H1 (cell line): Measurements from ENCODE around the gene SCN11A. TPM values are rescaled to one million over a fixed set of nuclear protein-coding genes. Genes with fewer than 3 reads are reported as not detected.

ENCODE experiments used
- CTCF ChIA-PET: fragments of 300-600 bp; sonication (Branson Sonifier 250); formaldehyde crosslinking; loops from one replicate; lab custom pipeline; 2021; ENCODE audit not compliant: partially characterized antibody; lab: Charles Lee
- POLR2A ChIA-PET: fragments of 300-600 bp; sonication (Branson Sonifier 250); formaldehyde crosslinking; loops from one replicate; lab custom pipeline; 2021; ENCODE audit warnings: inconsistent platforms; ENCODE audit not compliant: partially characterized antibody; lab: Charles Lee
- DNase-seq, 2 experiments: peaks; one replicate each; pipeline versions ENCODE4 v3.0.0 to v3.0.0-alpha.2; 2010 to 2022; ENCODE audit warnings: low spot score in 2 of 2, low read depth in 1 of 2, mixed read lengths in 1 of 2
- FAIRE-seq: peaks from 2 replicates; lab custom pipeline; 2011; peaks lifted over from hg19 to GRCh38; lab: Jason Lieb, UNC
- H2AFZ ChIP-seq: 2 replicates; pipeline ENCODE4 v1.8.1; 2012; ENCODE audit warnings: low read length, inconsistent platforms
- H2AK5ac ChIP-seq: 2 replicates; pipeline ENCODE4 v1.6.1; 2013; ENCODE audit warnings: low read depth, low read length
- H2BK120ac ChIP-seq: replicated peaks from 2 replicates; pipeline ENCODE3; 2013; ENCODE audit warnings: low read depth, low read length, inconsistent platforms
- H2BK12ac ChIP-seq: 2 replicates; pipeline ENCODE4 v1.6.1; 2013; ENCODE audit warnings: low read depth, low read length
- H2BK15ac ChIP-seq: 2 replicates; pipeline ENCODE4 v1.6.1; 2013; ENCODE audit warnings: low read length
- H2BK20ac ChIP-seq: 2 replicates; pipeline ENCODE4 v1.6.1; 2013; ENCODE audit warnings: low read length
- H2BK5ac ChIP-seq: 2 replicates; pipeline ENCODE4 v1.6.1; 2013; ENCODE audit warnings: low read depth, low read length
- H3K14ac ChIP-seq: 2 replicates; pipeline ENCODE4 v1.6.1; 2013; ENCODE audit warnings: inconsistent platforms; ENCODE audit not compliant: insufficient read length
- H3K18ac ChIP-seq: 2 replicates; pipeline ENCODE4 v1.6.1; 2013; ENCODE audit warnings: low read length; ENCODE audit errors: extremely low read depth
- H3K23ac ChIP-seq: 2 replicates; pipeline ENCODE4 v1.6.1; 2013; ENCODE audit warnings: inconsistent platforms; ENCODE audit not compliant: insufficient read length
- H3K23me2 ChIP-seq: 2 replicates; pipeline ENCODE4 v1.6.1; 2013; ENCODE audit warnings: low read depth, low read length
- H3K27ac ChIP-seq: 2 replicates; pipeline ENCODE4 v1.6.1; 2011; ENCODE audit warnings: low read depth, low read length, inconsistent platforms
- H3K27me3 ChIP-seq, 4 experiments: replicated peaks in 1 of 4; 1 replicate in 1 of 4; 2 replicates in 3 of 4; pipeline versions ENCODE4 v1.6.1 to v1.8.1; 2011 to 2013; ENCODE audit warnings: low read length in 3 of 4, mild to moderate bottlenecking in 3 of 4, inconsistent platforms in 2 of 4, mixed read lengths in 2 of 4, moderate library complexity in 1 of 4; ENCODE audit not compliant: control insufficient read depth in 3 of 4, insufficient read depth in 3 of 4; ENCODE audit errors: extremely low read depth in 1 of 4
- H3K36me3 ChIP-seq, 4 experiments: 2 replicates each; pipeline versions ENCODE4 v1.6.1 to v1.8.1; 2011 to 2013; ENCODE audit warnings: mild to moderate bottlenecking in 4 of 4, low read length in 3 of 4, moderate library complexity in 2 of 4, control low read depth in 1 of 4, inconsistent platforms in 1 of 4; ENCODE audit not compliant: insufficient read depth in 4 of 4, control insufficient read depth in 2 of 4
- H3K4ac ChIP-seq: replicated peaks from 2 replicates; pipeline ENCODE3; 2013; ENCODE audit warnings: low read length, low read depth, mixed read lengths, inconsistent platforms; ENCODE audit not compliant: insufficient read length
- H3K4me1 ChIP-seq, 4 experiments: replicated peaks in 1 of 4; 1 replicate in 1 of 4; 2 replicates in 3 of 4; pipeline versions ENCODE4 v1.6.1 to v1.8.1; 2011 to 2013; ENCODE audit warnings: low read length in 3 of 4, inconsistent platforms in 2 of 4, mixed read lengths in 1 of 4; ENCODE audit not compliant: insufficient read depth in 4 of 4, control insufficient read depth in 3 of 4
- H3K4me2 ChIP-seq, 2 experiments: 2 replicates each; pipeline versions ENCODE4 v1.6.1 to v1.8.1; 2011 to 2013; ENCODE audit warnings: low read depth in 2 of 2, low read length in 2 of 2, control low read depth in 1 of 2, inconsistent platforms in 1 of 2, mild to moderate bottlenecking in 1 of 2; ENCODE audit not compliant: insufficient read depth in 1 of 2
- H3K4me3 ChIP-seq, 4 experiments: fragments of 200-600, 300-600 bp in 1 of 4; sonication (generic), shearing (Covaris generic), sonication (Bioruptor Twin) in 1 of 4; 2 replicates each; pipeline versions ENCODE4 v1.5.1 to v1.8.1; 2011 to 2016; ENCODE audit warnings: low read length in 4 of 4, low read depth in 3 of 4, control low read depth in 2 of 4, inconsistent platforms in 2 of 4, mild to moderate bottlenecking in 2 of 4, mixed read lengths in 1 of 4, moderate library complexity in 1 of 4; ENCODE audit not compliant: insufficient read depth in 2 of 4; ENCODE audit errors: extremely low read depth in 1 of 4
- H3K56ac ChIP-seq: replicated peaks from 2 replicates; pipeline ENCODE3; 2013; ENCODE audit warnings: low read depth, mild to moderate bottlenecking, mixed read lengths, low read length, inconsistent platforms; ENCODE audit not compliant: insufficient read length
- H3K79me1 ChIP-seq: 2 replicates; pipeline ENCODE4 v1.6.1; 2013; ENCODE audit warnings: low read depth, low read length, control low read depth
- H3K79me2 ChIP-seq, 2 experiments: 2 replicates each; pipeline versions ENCODE4 v1.6.1 to v1.8.1; 2012 to 2013; ENCODE audit warnings: low read length in 2 of 2, mild to moderate bottlenecking in 2 of 2, inconsistent platforms in 1 of 2; ENCODE audit not compliant: insufficient read depth in 2 of 2, control insufficient read depth in 1 of 2
- H3K9ac ChIP-seq, 4 experiments: replicated peaks in 1 of 4; 1 replicate in 1 of 4; 2 replicates in 3 of 4; pipeline versions ENCODE4 v1.6.1 to v1.8.1; 2011 to 2013; ENCODE audit warnings: low read depth in 3 of 4, low read length in 3 of 4, control low read depth in 2 of 4, mild to moderate bottlenecking in 2 of 4, moderate library complexity in 2 of 4, inconsistent platforms in 1 of 4; ENCODE audit errors: extremely low read depth in 1 of 4
- H3K9me3 ChIP-seq, 2 experiments: 2 replicates each; pipeline versions ENCODE4 v1.6.1 to v1.8.1; 2012 to 2013; ENCODE audit warnings: mild to moderate bottlenecking in 2 of 2, moderate library complexity in 2 of 2, control low read depth in 1 of 2, inconsistent platforms in 1 of 2, low read depth in 1 of 2, low read length in 1 of 2, mixed read lengths in 1 of 2; ENCODE audit not compliant: insufficient read depth in 2 of 2
- H4K20me1 ChIP-seq, 2 experiments: replicated peaks in 1 of 2; 2 replicates each; pipeline versions ENCODE3 to v1.8.1; 2011 to 2013; ENCODE audit warnings: inconsistent platforms in 2 of 2, low read length in 2 of 2, mild to moderate bottlenecking in 1 of 2; ENCODE audit not compliant: insufficient read depth in 2 of 2, control insufficient read depth in 1 of 2
- H4K5ac ChIP-seq: 2 replicates; pipeline ENCODE4 v1.6.1; 2013; ENCODE audit warnings: low read length, low read depth, mixed read lengths, inconsistent platforms; ENCODE audit not compliant: insufficient read length
- H4K8ac ChIP-seq: 2 replicates; pipeline ENCODE4 v1.8.0; 2013; ENCODE audit warnings: mild to moderate bottlenecking, moderate library complexity, low read length, inconsistent platforms; ENCODE audit not compliant: insufficient read depth; ENCODE audit errors: extremely low read depth
- H4K91ac ChIP-seq: replicated peaks from 2 replicates; pipeline ENCODE3; 2013; ENCODE audit warnings: low read length, mixed read lengths, inconsistent platforms; ENCODE audit not compliant: insufficient read length
- CHD1 ChIP-seq: IDR thresholded peaks from 2 replicates; pipeline ENCODE4 v1.6.1; 2012; ENCODE audit warnings: low read depth, low read length, improper control_type of control experiment
- HDAC6 ChIP-seq: IDR thresholded peaks from one replicate; pipeline ENCODE4 v1.7.1; 2012; ENCODE audit warnings: low read depth, mild to moderate bottlenecking, inconsistent platforms, low read length, moderate library complexity
- NANOG ChIP-seq: IDR thresholded peaks from 2 replicates; pipeline ENCODE4 v1.6.1; 2011; ENCODE audit warnings: low read length, low read depth, mild to moderate bottlenecking, inconsistent platforms; ENCODE audit not compliant: insufficient read depth, poor library complexity, severe bottlenecking
- polyA plus RNA-seq, 7 experiments: library from polyadenylated mRNA; depleted of rRNA in 3 of 7; stranded (reverse) in 5 of 7; unstranded in 2 of 7; fragments of >200 nt in 5 of 7; fragments of 200-250 nt in 2 of 7; gene quantifications; 1 replicate in 5 of 7; 2 replicates in 1 of 7; 4 replicates in 1 of 7; pipeline versions ENCODE4 v1.2.1 to v1.2.3, GENCODE V29; 2011 to 2013; ENCODE audit warnings: missing spikeins in 2 of 7, mixed read lengths in 2 of 7
- total RNA-seq: library from RNA; stranded (reverse); fragmentation: NEBNext Ultra II Directional; extraction: Animal tissue kit (Norgen Biotek cat#: 25700); gene quantifications from 2 replicates; pipeline ENCODE4 v1.2.1, GENCODE V29; 2021

The SCN11A gene
- total and polyA plus RNA-seq, 2 of the 8 experiments (the other 6 are each of a cell fraction or from before 2014, with no cell fraction given): 0.11 to 0.21 TPM

GRCh38 chr3:39024497-39024896, 27.2 kb downstream of the SCN11A start:
- no peak overlapping the region for H3K4me2 ChIP-seq
- no peaks in the 10 kb centered on the region for H3K23me2 ChIP-seq
- no peak overlapping the region for H4K5ac ChIP-seq
- no peak overlapping the region for H3K4ac ChIP-seq
- no peak overlapping the region for H2BK12ac ChIP-seq
- H3K27me3 ChIP-seq: no peaks in the 10 kb centered on the region
- H4K91ac ChIP-seq: no peak overlapping the region
- no peak overlapping the region for H3K18ac ChIP-seq
- H3K4me3 ChIP-seq: no peak overlapping the region
- TF ChIP-seq NANOG (no peak), CHD1 (no peak), HDAC6 (no peak)
- DNase-seq: no peak
- no peaks in the 10 kb centered on the region for H3K9me3 ChIP-seq
- H2BK5ac ChIP-seq: no peak overlapping the region
- no peak overlapping the region for H2BK20ac ChIP-seq
- no peaks in the 10 kb centered on the region for H3K4me1 ChIP-seq
- no peaks in the 10 kb centered on the region for H3K79me1 ChIP-seq
- no peak overlapping the region for H2AK5ac ChIP-seq
- H3K14ac ChIP-seq: no peak overlapping the region
- no peaks in the 10 kb centered on the region for H3K79me2 ChIP-seq
- no peak for FAIRE-seq
- H3K36me3 ChIP-seq: no peaks in the 10 kb centered on the region
- POLR2A ChIA-PET: interaction anchor here (0.6 kb wide), 1 partner anchor 250 kb away, joined by 3 read pairs; no protein-coding TSS in a partner anchor
- H4K20me1 ChIP-seq: no peaks in the 10 kb centered on the region
- H2BK15ac ChIP-seq: no peak overlapping the region
- no peak overlapping the region for H3K9ac ChIP-seq
- H4K8ac ChIP-seq: no peak overlapping the region
- CTCF ChIA-PET: interaction anchor here (7.4 kb wide), 1 partner anchor 24 kb away, joined by 60 read pairs; no protein-coding TSS in a partner anchor
- no peak overlapping the region for H2AFZ ChIP-seq
- no peak overlapping the region for H3K23ac ChIP-seq
- no peak overlapping the region for H3K27ac ChIP-seq
- H3K56ac ChIP-seq: no peak overlapping the region
- H2BK120ac ChIP-seq: no peak overlapping the region
